K562 (cell line): Measurements from ENCODE around the gene AK4. TPM values are rescaled to one million over a fixed set of nuclear protein-coding genes. Genes with fewer than 3 reads are reported as not detected.

Source experiments
- ADNP ChIP-seq: fragments of 200-800 bp; sonication (Bioruptor generic); IDR thresholded peaks from 2 replicates; pipeline ENCODE4 v1.6.1; 2016; ENCODE audit warnings: missing genetic modification characterization, missing compliant biosample characterization
- BCOR ChIP-seq: fragments of 450-650 bp; IDR thresholded peaks from 2 replicates; pipeline ENCODE4 v1.6.1; 2016
- CCAR2 ChIP-seq: fragments of 200-400 bp; formaldehyde crosslinking; IDR thresholded peaks from 2 replicates; pipeline ENCODE4 v1.6.1; 2017; ENCODE audit warnings: mild to moderate bottlenecking, low read depth, low read length
- CCNT2 ChIP-seq: IDR thresholded peaks from 2 replicates; pipeline ENCODE4 v1.6.1; 2011; ENCODE audit warnings: borderline replicate concordance, low read depth, mild to moderate bottlenecking, moderate library complexity, mixed read lengths, low read length; ENCODE audit not compliant: insufficient read length; ENCODE audit errors: extremely low read depth
- CREBBP ChIP-seq: IDR thresholded peaks from one replicate; pipeline ENCODE4 v1.6.1; 2012; ENCODE audit warnings: low read depth, mild to moderate bottlenecking, control low read depth, inconsistent platforms, low read length
- CREM ChIP-seq: IDR thresholded peaks from 2 replicates; pipeline ENCODE4 v1.6.1; 2014; ENCODE audit warnings: antibody characterized with exemption, low read depth
- CTCF ChIP-seq, 3 experiments: IDR thresholded peaks in 2 of 3; conservative IDR thresholded peaks in 1 of 3; 2 replicates each; pipeline ENCODE4 v1.5.1; 2011 to 2012; ENCODE audit warnings: low read length in 3 of 3, mild to moderate bottlenecking in 3 of 3, control low read depth in 2 of 3, improper control_type of control experiment in 1 of 3, inconsistent platforms in 1 of 3, low read depth in 1 of 3, mixed read lengths in 1 of 3, moderate library complexity in 1 of 3; ENCODE audit not compliant: insufficient read depth in 2 of 3
- EP300 ChIP-seq: IDR thresholded peaks from 2 replicates; pipeline ENCODE4 v1.6.1; 2012; ENCODE audit warnings: low read length, improper control_type of control experiment
- HNRNPUL1 ChIP-seq: fragments of 200-400 bp; formaldehyde crosslinking; IDR thresholded peaks from 2 replicates; pipeline ENCODE4 v1.6.1; 2017; ENCODE audit warnings: low read length
- JUN ChIP-seq, 2 experiments: sonication (generic) in 1 of 2; formaldehyde crosslinking in 1 of 2; IDR thresholded peaks; 2 replicates each; pipeline versions ENCODE4 v1.6.1 to v1.8.0; 2012 to 2022; ENCODE audit warnings: borderline replicate concordance in 2 of 2, mild to moderate bottlenecking in 2 of 2, improper control_type of control experiment in 1 of 2, low read depth in 1 of 2, low read length in 1 of 2, missing genetic modification reagents in 1 of 2
- MYNN ChIP-seq, 2 experiments: sonication (generic); formaldehyde crosslinking in 1 of 2; IDR thresholded peaks; 2 replicates each; pipeline versions ENCODE4 v1.5.0 to v1.6.1; 2016 to 2020; ENCODE audit warnings: antibody characterized with exemption in 1 of 2, missing genetic modification reagents in 1 of 2
- NFIC ChIP-seq: fragments of 450-650 bp; IDR thresholded peaks from 2 replicates; pipeline ENCODE4 v1.6.1; 2017; ENCODE audit warnings: mild to moderate bottlenecking, inconsistent platforms
- NR1H2 ChIP-seq: sonication (generic); formaldehyde crosslinking; IDR thresholded peaks from 2 replicates; pipeline ENCODE4 v1.4.0; 2020; ENCODE audit warnings: mild to moderate bottlenecking, missing genetic modification reagents
- POLR2G ChIP-seq: fragments of 200-400 bp; formaldehyde crosslinking; IDR thresholded peaks from 2 replicates; pipeline ENCODE4 v1.6.1; 2017; ENCODE audit warnings: low read depth, mild to moderate bottlenecking, antibody characterized with exemption, low read length, moderate library complexity
- RAD51 ChIP-seq: fragments of 450-650 bp; IDR thresholded peaks from 2 replicates; pipeline ENCODE4 v1.7.1; 2016; ENCODE audit warnings: low read depth, mild to moderate bottlenecking, borderline replicate concordance
- RREB1 ChIP-seq: fragments of 250-450 bp; sonication (Bioruptor Pico); IDR thresholded peaks from 2 replicates; pipeline ENCODE4 v1.4.0; 2020
- SMARCA4 ChIP-seq: fragments of 450-650 bp; IDR thresholded peaks from 2 replicates; pipeline ENCODE4 v1.6.1; 2016
- STAT5A ChIP-seq: IDR thresholded peaks from 2 replicates; pipeline ENCODE4 v1.6.1; 2012; ENCODE audit warnings: low read length, inconsistent platforms, borderline replicate concordance
- TBL1XR1 ChIP-seq, 2 experiments: IDR thresholded peaks; 2 replicates each; pipeline ENCODE4 v1.6.1; 2012; ENCODE audit warnings: improper control_type of control experiment in 2 of 2, low read length in 2 of 2, mild to moderate bottlenecking in 1 of 2
- TEAD1 ChIP-seq, 2 experiments: fragments of 450-650 bp in 1 of 2; sonication (generic) in 1 of 2; formaldehyde crosslinking; IDR thresholded peaks; 2 replicates each; pipeline versions ENCODE4 v1.4.0 to v1.8.0; 2020 to 2022; ENCODE audit warnings: mild to moderate bottlenecking in 2 of 2, missing genetic modification reagents in 1 of 2
- ZNF140 ChIP-seq: fragments of 250-450 bp; sonication (Bioruptor Pico); IDR thresholded peaks from 2 replicates; pipeline ENCODE4 v1.8.0; 2021; ENCODE audit warnings: moderate library complexity, mild to moderate bottlenecking, inconsistent platforms
- ZNF311 ChIP-seq: fragments of 250-450 bp; sonication (Bioruptor Pico); IDR thresholded peaks from 2 replicates; pipeline ENCODE4 v1.4.0; 2020; ENCODE audit warnings: mild to moderate bottlenecking, moderate library complexity
- ZNF507 ChIP-seq: conservative IDR thresholded peaks from 2 replicates; pipeline ENCODE4 v1.6.1; 2017; ENCODE audit warnings: missing genetic modification characterization, missing compliant biosample characterization
- ZNF699 ChIP-seq: fragments of 250-450 bp; sonication (Bioruptor Pico); IDR thresholded peaks from 2 replicates; pipeline ENCODE4 v1.8.0; 2021; ENCODE audit warnings: mild to moderate bottlenecking, moderate library complexity; ENCODE audit not compliant: insufficient replicate concordance
- polyA plus RNA-seq, 8 experiments: library from polyadenylated mRNA; depleted of rRNA in 4 of 8; stranded (reverse) in 5 of 8; unstranded in 3 of 8; fragments of >200 nt; fragmentation: Nextera tagmentation in 2 of 8; fragmentation: Illumina TruSeq in 1 of 8; extraction: Ambion mirVana in 2 of 8; extraction: Trizol in 1 of 8; gene quantifications; 2 replicates each; pipeline versions ENCODE4 v1.2.1 to v1.2.3, GENCODE V29; 2011 to 2014; ENCODE audit warnings: inconsistent platforms in 1 of 8, missing spikeins in 1 of 8
- total RNA-seq, 7 experiments: library from RNA; depleted of rRNA in 6 of 7; stranded (reverse); fragments of >200 nt in 6 of 7; fragmentation: Illumina TruSeq in 2 of 7; extraction: Trizol in 2 of 7; gene quantifications; 2 replicates each; pipeline versions ENCODE4 v1.2.1 to v1.2.3, GENCODE V29; 2011 to 2021; ENCODE audit warnings: low replicate concordance in 1 of 7

The AK4 gene
- total and polyA plus RNA-seq, 9 of the 15 experiments (the other 6 are each of a cell fraction or from before 2014, with no cell fraction given), result 10.4 to 96.6 (median 21.5) TPM

- TF ChIP-seq ZNF140 (CRISPR knock-in tag) (no peak), NR1H2 (CRISPR knock-in tag) (no peak), TBL1XR1 (IDR thresholded peaks at IDR 0.05; ENCODE audit: low read length in 2 of 2) (no peak), SMARCA4 (no peak), POLR2G (no peak), HNRNPUL1 (no peak), MYNN (IDR thresholded peaks at IDR 0.05) (no peak), MYNN (CRISPR knock-in tag; IDR thresholded peaks at IDR 0.05) (no peak), CTCF (IDR thresholded peaks at IDR 0.05 in 2 of 3, conservative IDR thresholded peaks at IDR 0.05 in 1 of 3; ENCODE audit: insufficient read depth in 2 of 3, low read depth in 1 of 3, low read length in 3 of 3) (no peak), NFIC (no peak), CREBBP (no peak), RREB1 (CRISPR knock-in tag) (no peak), CCNT2 (no peak), CCAR2 (no peak), JUN (IDR thresholded peaks at IDR 0.05; ENCODE audit: borderline replicate concordance, low read depth, low read length) (no peak), JUN (CRISPR knock-in tag; IDR thresholded peaks at IDR 0.05; ENCODE audit: borderline replicate concordance) (no peak), ZNF699 (CRISPR knock-in tag) (no peak), ZNF507 (tag) (no peak), BCOR (no peak), EP300 (no peak), RAD51 (no peak), ADNP (tag) (no peak), CREM (0 out of 2 replicates have a peak, but pooled peaks have one; percentile 4), STAT5A (no peak), ZNF311 (CRISPR knock-in tag) (no peak), TEAD1 (CRISPR knock-in tag; IDR thresholded peaks at IDR 0.05) (no peak)
Observed at GRCh38 chr1:65267683-65268082, 119.7 kb downstream of the AK4 start (continued).
